ENCODE data around the gene BCOR.

DNA sequence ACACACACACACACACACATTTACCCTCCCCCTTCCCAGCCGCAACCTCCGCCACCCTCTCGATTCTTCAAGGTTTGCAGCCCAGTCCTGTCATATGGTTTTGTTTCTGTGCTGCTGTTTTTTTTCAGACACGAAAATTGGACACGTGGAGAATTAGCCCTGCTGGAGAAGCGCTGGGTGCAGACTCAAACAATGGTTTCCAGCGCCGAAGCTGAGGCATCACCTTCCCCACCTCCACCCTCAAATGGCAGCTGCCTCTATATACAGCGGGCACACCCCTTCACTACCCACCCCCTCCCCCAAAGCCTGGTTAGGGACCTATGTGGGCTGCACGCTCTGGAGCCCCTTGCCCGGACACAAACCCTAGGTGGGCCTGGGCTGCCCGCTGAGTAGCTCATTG lies 87.9 kb downstream of the BCOR start:
- TF ChIP-seq EZH2 (IDR thresholded peaks at IDR 0.05; ENCODE audit: insufficient read depth, poor library complexity, severe bottlenecking) (no peak), EZH2phosphoT487 (IDR thresholded peaks at IDR 0.05; ENCODE audit: insufficient read depth, low read depth) (no peak)

Measured in GM23248 (cell line).